ENCODE measurements around the gene CCDC86. TPM values are rescaled to one million over a fixed set of nuclear protein-coding genes. Genes with fewer than 3 reads are reported as not detected.

CCDC86 gene
- total and polyA plus RNA-seq, 9 of the 15 experiments (the other 6 are each of a cell fraction or from before 2014, with no cell fraction given): 4.6 to 102 (median 25.2) TPM

GRCh38 chr11:60848714-60849151 is 6.8 kb downstream of the CCDC86 start (continued):
- no peak for TF ChIP-seq AFF1 (IDR thresholded peaks at IDR 0.05; ENCODE audit: low read depth in 1 of 2, partially characterized antibody in 2 of 2)
- TF ChIP-seq ZNF175 (CRISPR knock-in tag; IDR thresholded peaks at IDR 0.05; ENCODE audit: low read depth): no peak
- no peak for TF ChIP-seq HDAC3 (IDR thresholded peaks at IDR 0.05; ENCODE audit: borderline replicate concordance, partially characterized antibody)
- TF ChIP-seq ZNF57 (CRISPR knock-in tag; IDR thresholded peaks at IDR 0.05): no peak
- TF ChIP-seq MLLT1 (IDR thresholded peaks at IDR 0.05): peak in 1 of 2 experiments; percentile 98; a peak in 2 of 4 replicates
- no peak for TF ChIP-seq HNRNPLL (IDR thresholded peaks at IDR 0.05; ENCODE audit: low read depth, low read length, poor library complexity, severe bottlenecking)
- peak in 1 of 2 experiments; percentile 39; a peak in 2 of 4 replicates for TF ChIP-seq NRF1 (conservative IDR thresholded peaks at IDR 0.05 in 1 of 2, IDR thresholded peaks at IDR 0.05 in 1 of 2)
- TF ChIP-seq TFE3 (CRISPR knock-in tag; IDR thresholded peaks at IDR 0.05): no peak
- TF ChIP-seq FOXK1 (CRISPR knock-in tag; IDR thresholded peaks at IDR 0.05; ENCODE audit: borderline replicate concordance): no peak
- no peak for TF ChIP-seq ZBTB2 (IDR thresholded peaks at IDR 0.05)
- no peak for TF ChIP-seq ZNF239 (CRISPR knock-in tag; IDR thresholded peaks at IDR 0.05)
- no peak for TF ChIP-seq LARP7 (IDR thresholded peaks at IDR 0.05)
- no peak for TF ChIP-seq ESRRA (IDR thresholded peaks at IDR 0.05; ENCODE audit: borderline replicate concordance, low read depth)
- TF ChIP-seq ZKSCAN3 (CRISPR knock-in tag; IDR thresholded peaks at IDR 0.05): no peak
- TF ChIP-seq HEY1 (CRISPR knock-in tag; IDR thresholded peaks at IDR 0.05; ENCODE audit: borderline replicate concordance): no peak
- TF ChIP-seq EHMT2 (IDR thresholded peaks at IDR 0.05): no peak
- TF ChIP-seq RBM22 (IDR thresholded peaks at IDR 0.05; ENCODE audit: low read depth, low read length, poor library complexity, severe bottlenecking): no peak
- TF ChIP-seq MXD1 (CRISPR knock-in tag; IDR thresholded peaks at IDR 0.05; ENCODE audit: borderline replicate concordance, poor library complexity, severe bottlenecking): no peak
- no peak for TF ChIP-seq NONO (IDR thresholded peaks at IDR 0.05; ENCODE audit: low read depth in 2 of 2, low read length in 1 of 2)
- TF ChIP-seq ZKSCAN8 (CRISPR knock-in tag; IDR thresholded peaks at IDR 0.05): no peak
